Umbilical cord (tissue), 2 donors: Measurements from ENCODE around the gene SMARCA5. TPM values are rescaled to one million over a fixed set of nuclear protein-coding genes. Genes with fewer than 3 reads are reported as not detected.

Experiments used
- DNase-seq: peaks from one replicate; pipeline ENCODE4 v3.0.0-alpha.2; 2015; ENCODE audit warnings: low spot score
- total RNA-seq: library from RNA; depleted of rRNA; stranded (reverse); fragments of >200 nt; gene quantifications from one replicate; pipeline ENCODE4 v1.2.3, GENCODE V29; 2014; ENCODE audit warnings: low replicate concordance; ENCODE audit not compliant: insufficient read depth

The SMARCA5 gene
- total RNA-seq, 1 donor from 2014 or later, result 51.8 TPM

GRCh38 chr4:143531788-143532491 is 18.4 kb downstream of the SMARCA5 start:
- DNase-seq, result no peak

GRCh38 chr4:143538979-143539669 is 25.6 kb downstream of the SMARCA5 start:
- no peak for DNase-seq

- no peak for DNase-seq
Measured at GRCh38 chr4:143539670-143540023, 26.1 kb downstream of the SMARCA5 start.

DNA sequence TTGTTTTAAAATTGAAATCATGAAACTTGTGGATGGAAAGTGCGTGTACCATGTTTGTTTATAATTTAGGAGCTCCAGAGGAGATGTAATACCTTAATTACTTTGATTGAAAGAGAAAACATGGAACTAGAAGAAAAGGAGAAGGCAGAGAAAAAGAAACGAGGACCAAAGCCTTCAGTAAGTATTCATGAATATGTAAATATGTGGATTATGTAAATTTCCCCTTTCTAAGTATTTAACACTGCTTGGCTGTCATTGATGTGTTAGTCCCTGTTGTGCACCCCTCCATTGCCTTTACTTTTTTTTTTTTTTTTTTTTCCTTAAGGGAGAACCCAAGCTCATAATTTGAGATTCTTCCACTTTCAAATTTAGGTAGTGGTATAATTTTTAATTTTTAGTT is 36.4 kb downstream of the SMARCA5 start:
- no peak for DNase-seq

- no peak for DNase-seq
Measured at GRCh38 chr4:143554728-143555597, 41.5 kb downstream of the SMARCA5 start.

GRCh38 chr4:143555676-143556075 is 42.2 kb downstream of the SMARCA5 start:
- peak; percentile 51 for DNase-seq

GRCh38 chr4:143558286-143558685 is 44.8 kb downstream of the SMARCA5 start:
- DNase-seq, result no peak

DNA sequence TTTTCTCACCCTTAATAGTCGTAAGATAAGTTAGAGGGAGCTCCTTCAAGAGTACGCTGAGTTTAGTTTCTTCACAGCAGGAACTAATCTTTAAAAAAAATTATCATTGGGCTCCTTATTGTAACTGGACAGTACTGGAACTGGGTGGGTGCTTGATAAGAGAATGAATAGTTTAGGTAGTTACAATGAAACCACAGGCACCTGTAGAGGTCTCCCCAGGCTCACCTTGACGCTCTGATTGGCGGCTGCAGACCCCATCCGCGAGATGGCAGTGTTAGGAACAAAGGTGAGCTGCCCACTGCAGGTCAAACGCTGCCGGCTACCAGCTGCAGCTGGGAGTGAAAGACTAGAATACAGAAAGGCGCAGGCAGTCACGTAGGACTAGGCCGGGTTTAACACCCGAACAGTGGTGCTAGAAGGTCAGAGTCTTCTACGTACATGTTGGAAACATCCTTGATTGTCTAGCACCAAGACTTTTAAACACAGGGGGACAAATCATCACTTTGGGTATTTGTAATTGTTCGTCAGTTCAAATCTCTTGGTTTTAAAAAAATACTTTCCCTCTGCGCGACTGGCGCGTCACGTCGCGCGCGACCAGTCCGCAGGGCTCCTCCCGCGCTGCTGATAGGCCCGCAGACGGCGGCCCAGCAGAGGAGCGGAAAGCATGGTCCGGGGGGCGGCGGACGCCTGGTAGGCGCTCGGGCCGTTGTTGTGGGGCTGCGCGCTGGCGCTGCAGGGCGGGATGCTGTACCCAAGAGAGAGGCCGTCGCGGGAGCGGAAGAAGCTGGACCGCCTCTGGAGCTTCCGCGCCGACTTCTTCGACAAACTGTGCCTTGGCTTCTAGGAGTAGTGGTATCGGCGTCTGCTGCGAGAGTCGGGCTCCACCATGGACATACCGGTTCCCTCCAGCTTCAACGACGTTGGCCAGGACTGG is 45.6 kb downstream of the SMARCA5 start:
- DNase-seq, result peak; percentile 79

DNA sequence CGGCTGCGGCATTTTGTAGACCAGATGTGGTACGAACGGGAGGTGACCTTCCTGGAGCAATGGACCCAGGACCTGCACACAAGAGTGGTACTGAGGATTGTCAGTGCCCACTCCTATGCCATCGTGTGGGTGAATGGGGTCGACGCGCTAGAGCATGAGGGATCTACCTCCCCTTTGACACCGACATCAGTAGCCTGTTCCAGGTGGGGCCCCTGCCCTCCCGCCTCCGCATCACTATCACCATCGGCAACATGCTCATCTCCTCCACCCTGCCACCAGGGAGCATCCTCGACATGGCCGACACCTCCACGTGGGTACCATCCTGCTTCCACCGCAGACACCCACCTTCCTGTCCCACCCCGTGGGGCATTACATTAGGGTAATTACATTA is 46.2 kb downstream of the SMARCA5 start:
- DNase-seq, result no peak

DNA sequence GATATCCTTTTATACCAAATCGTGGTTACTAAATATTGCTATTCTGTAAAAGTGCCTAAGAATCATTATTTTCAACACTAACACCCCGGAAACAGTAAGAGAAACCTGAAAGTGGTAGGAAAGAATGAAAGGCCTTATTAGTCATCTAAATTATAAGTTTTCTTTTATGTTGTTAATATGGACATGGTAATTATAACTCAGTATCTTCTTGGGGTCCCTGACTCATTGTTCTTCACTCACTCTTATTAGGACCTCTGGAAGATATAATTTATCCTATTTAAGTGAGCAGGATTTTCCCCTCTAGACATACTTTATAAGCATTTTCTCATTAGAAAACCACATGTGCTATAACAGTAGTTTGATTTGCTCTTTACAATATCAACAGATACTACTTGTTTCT is 51.0 kb downstream of the SMARCA5 start:
- no peak for DNase-seq

GRCh38 chr4:143575331-143575730 is 61.8 kb downstream of the SMARCA5 start:
- DNase-seq, result no peak

DNA sequence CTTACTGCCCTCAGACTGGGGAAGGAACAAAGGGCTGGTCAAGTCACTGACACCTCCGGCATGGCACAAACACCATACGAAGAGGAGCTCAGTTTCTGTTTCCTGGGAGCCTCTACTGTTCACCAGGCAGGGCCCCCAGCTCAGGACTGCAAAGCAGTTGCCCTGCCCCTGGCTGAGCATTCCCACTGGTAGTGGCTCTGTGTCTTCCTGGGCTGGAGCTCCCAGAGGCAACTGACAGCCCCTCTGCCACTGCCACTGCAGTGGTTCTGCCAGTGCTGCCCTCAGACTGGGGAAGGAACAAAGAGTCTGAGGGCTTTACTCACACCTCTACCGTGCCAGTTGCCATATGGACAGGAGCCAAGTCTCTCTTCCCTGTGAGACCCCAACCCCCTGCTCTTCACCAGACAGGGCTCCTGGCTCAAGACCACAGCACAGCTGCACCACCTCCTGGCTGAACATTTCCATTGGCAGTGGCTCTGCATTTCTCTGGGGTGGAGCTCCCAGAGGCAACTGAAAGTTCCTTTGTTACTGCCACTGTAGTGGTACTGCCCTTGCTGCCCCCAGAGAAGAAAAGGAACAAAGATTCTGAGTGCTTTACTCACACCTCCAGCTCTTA is 67.9 kb downstream of the SMARCA5 start:
- no peak for DNase-seq

DNA sequence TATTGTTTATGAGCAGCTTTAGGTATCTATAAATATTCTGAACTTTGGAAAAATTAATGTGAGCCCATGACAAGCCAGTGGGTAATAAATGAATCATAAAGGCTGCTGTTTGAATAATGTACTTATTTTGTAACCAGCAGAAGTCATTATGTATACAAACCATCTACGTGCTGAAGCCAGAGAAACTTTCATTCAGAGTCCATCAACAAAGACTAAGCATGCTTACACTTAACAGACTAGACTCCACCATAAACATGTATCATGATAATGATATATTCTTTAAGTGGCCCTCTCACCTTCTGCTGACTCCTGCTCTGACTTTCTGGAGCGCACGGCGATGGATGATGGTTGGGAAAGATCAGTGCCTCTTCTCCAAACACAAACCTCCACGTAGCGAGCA is 72.0 kb downstream of the SMARCA5 start:
- no peak for DNase-seq

GRCh38 chr4:143586080-143586479 is 72.6 kb downstream of the SMARCA5 start:
- peak; percentile 8 for DNase-seq

- DNase-seq, result no peak
Measured at GRCh38 chr4:143587703-143588102, 74.2 kb downstream of the SMARCA5 start.

- DNase-seq, result no peak
Measured at GRCh38 chr4:143597276-143597675, 83.8 kb downstream of the SMARCA5 start.

DNA sequence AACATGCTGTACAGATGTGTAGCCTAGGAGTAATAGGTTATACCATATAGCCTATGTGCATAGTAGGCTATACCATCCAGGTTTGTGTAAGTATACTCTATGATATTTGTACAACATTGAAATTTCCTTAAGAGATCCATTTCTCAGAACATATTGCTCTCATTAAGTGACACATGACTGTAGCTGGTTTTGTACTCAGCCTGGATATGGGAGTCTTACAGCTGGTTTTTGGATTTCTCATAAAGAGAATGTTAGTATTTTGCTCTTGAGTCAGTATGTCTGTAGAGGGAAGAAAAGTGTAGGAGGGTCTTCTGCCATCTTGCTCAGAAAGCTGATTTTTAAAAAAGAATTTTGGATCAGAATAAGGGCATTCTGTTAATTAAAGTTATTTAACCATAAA is 85.3 kb downstream of the SMARCA5 start:
- DNase-seq, result no peak

DNA sequence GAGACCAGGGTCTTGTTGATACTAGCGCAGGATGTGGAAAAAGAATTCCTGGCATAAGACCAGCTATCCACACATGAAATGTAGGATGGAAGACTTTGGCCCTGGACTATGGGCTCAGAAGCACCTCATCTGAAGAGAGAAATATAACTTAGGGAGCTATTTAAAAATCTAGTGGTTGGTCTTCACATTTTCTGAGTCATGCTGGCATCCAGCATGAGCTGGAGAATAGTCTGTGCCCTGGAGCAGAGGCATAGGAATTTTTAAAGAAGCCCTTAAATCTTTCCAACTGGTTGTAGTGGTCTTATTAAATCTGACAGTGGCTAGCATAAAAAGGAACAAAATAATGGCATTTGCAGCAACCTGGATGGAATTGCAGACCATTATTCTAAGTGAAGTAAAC is 86.3 kb downstream of the SMARCA5 start:
- no peak for DNase-seq

DNA sequence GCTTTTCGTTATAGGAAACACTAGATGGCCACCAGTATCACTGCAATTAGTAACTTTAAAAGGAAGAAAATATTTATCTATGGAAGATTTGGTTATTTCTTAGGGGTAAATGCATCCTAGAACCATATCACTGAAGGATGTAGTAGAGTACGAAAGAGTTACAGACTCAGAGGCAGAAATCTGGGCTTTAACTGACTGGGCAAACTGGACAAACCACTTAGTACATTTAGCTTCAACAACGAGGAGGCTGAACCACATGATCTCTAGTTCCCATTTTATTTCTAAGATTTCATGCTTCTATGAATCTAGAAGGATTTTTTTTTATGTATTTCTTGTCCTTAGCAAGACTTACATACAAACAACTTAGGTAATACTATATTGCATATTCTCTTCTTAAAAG is 93.0 kb downstream of the SMARCA5 start:
- no peak for DNase-seq
